Activated T-helper 2 cell treated with anti-CD3 and anti-CD28 coated beads, Interferon-gamma antibody, Interleukin-2, Interleukin-4, amounts not matched to agents 10 μg/mL and 5 μg/mL and 100 μg/mL, durations not matched to agents 14 hours and 24 hours and 36 hours (primary cell): ENCODE results near the gene PDXK. TPM values are rescaled to one million over a fixed set of nuclear protein-coding genes. Genes with fewer than 3 reads are reported as not detected.
A peak's percentile ranks its signal among the peaks of the same experiment; 100 is the strongest.

Source experiments
- DNase-seq: peaks from one replicate; pipeline ENCODE4 v3.0.0; 2021; ENCODE audit warnings: low spot score
- H3K27ac Mint-ChIP-seq: one replicate; pipeline ENCODE4 v1.8.0; 2021; ENCODE audit warnings: mixed read lengths
- H3K27me3 Mint-ChIP-seq: one replicate; pipeline ENCODE4 v1.8.0; 2021; ENCODE audit warnings: low read depth, mixed read lengths
- H3K36me3 Mint-ChIP-seq: one replicate; pipeline ENCODE4 v1.8.0; 2021; ENCODE audit warnings: low read depth, mixed read lengths
- H3K4me1 Mint-ChIP-seq: one replicate; pipeline ENCODE4 v1.8.0; 2021; ENCODE audit warnings: low read depth, mixed read lengths
- H3K4me3 Mint-ChIP-seq: one replicate; pipeline ENCODE4 v1.8.0; 2021; ENCODE audit warnings: low read depth, mild to moderate bottlenecking, moderate library complexity, mixed read lengths
- H3K9me3 Mint-ChIP-seq: one replicate; pipeline ENCODE4 v1.8.0; 2021; ENCODE audit warnings: mixed read lengths
- intact Hi-C: fragments of 100-400 bp; cut with micrococcal nuclease; formaldehyde crosslinking; loops from one replicate; pipeline ENCODE4 v1.15.1; 2023
- total RNA-seq: library from RNA; stranded (reverse); gene quantifications from 2 replicates; pipeline ENCODE4 v1.2.3, GENCODE V29; 2022

PDXK gene
- total RNA-seq, 1 donor from 2014 or later, result 124 TPM

- Mint-ChIP-seq H3K27me3 (no peaks in the 10 kb centered on the region), H3K27ac (no peak overlapping the region), H3K4me3 (no peak overlapping the region), H3K36me3 (peaks cover 81% of the 10 kb centered on the region), H3K9me3 (no peaks in the 10 kb centered on the region), H3K4me1 (peaks cover 2% of the 10 kb centered on the region)
- intact Hi-C loops, result no loop called here
- no peak for DNase-seq
Measured at GRCh38 chr21:43797415-43797814, 78.5 kb downstream of the PDXK start.

DNA sequence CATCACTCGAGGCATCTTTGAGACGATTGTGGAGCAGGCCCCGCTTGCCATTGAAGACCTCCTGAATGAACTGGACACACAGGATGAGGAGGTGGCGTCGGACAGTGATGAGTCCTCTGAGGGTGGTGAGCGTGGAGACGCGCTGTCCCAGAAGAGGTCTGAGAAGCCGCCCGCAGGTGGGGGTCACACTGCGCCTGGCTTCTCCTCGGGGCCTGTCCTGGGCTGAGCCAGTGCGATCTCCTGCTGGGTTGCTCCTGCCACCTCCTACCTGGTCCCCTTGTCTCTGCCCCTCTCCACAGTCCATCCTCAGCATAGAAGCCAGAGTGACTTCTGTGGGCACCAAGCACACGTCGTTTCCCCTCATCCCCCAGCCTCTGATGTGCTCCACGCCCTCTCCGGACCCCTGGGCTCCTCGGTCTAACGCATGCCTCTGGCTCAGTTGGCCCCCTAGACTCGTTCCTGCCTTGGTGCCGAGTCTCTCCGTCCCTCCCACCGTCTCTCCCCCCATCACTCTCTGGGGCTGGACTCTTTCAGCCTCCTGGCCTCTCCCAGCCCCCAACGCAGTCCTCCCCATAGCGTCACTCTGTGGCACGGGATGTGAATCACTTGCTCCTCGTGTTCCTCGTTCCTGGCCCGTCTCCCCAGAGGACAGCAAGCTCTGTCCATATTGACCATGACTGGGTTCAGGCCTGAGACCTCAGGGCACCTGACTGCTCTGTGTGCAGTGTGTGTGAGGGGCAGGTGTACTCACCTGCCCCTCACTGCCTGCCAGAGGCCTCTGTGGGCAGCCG, 79.2 kb downstream of the PDXK start:
- H3K27me3 Mint-ChIP-seq, result no peaks in the 10 kb centered on the region
- H3K9me3 Mint-ChIP-seq, result no peaks in the 10 kb centered on the region
- H3K4me3 Mint-ChIP-seq, result no peak overlapping the region
- no peak for DNase-seq
- intact Hi-C loops, result no loop called here
- H3K27ac Mint-ChIP-seq, result no peak overlapping the region
- H3K4me1 Mint-ChIP-seq, result no peaks in the 10 kb centered on the region
- peaks cover 81% of the 10 kb centered on the region for H3K36me3 Mint-ChIP-seq

DNA sequence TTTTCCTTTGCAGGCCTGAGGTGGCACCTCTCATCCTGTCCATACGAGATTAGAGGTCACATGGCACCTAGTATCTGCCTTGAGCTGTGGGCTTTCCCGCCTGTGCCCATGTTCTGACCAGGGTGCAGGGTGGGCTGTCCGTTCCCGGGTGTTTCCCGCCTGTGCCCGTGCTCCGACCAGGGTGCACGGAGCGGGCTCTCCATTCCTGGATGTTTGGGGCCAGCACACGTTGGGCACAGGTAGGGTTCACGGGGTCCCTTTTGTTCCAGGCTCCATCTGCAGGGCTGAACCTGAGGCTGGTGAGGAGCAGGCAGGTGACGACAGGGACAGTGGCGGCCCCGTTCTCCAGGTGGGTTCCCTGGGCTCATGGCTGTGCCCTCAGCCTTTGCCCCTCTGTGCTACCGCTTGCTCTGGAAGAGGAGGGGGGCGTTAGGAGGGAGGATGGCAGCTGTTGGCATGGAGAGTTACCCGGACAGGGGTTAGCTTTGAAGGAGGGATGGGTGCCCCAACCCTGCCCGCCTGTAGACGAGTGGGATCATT, 80.4 kb downstream of the PDXK start:
- Mint-ChIP-seq H3K27ac (no peak overlapping the region), H3K4me3 (no peak overlapping the region), H3K36me3 (peaks cover 80% of the 10 kb centered on the region), H3K9me3 (no peaks in the 10 kb centered on the region), H3K4me1 (no peaks in the 10 kb centered on the region), H3K27me3 (no peaks in the 10 kb centered on the region)
- no peak for DNase-seq
- intact Hi-C loops, result no loop called here

- no peak for DNase-seq
- Mint-ChIP-seq H3K27ac (no peak overlapping the region), H3K9me3 (no peaks in the 10 kb centered on the region), H3K4me1 (no peaks in the 10 kb centered on the region), H3K27me3 (no peaks in the 10 kb centered on the region), H3K36me3 (peaks cover 76% of the 10 kb centered on the region), H3K4me3 (no peak overlapping the region)
- intact Hi-C loops, result no loop called here
Measured at GRCh38 chr21:43800124-43800523, 81.2 kb downstream of the PDXK start.

DNA sequence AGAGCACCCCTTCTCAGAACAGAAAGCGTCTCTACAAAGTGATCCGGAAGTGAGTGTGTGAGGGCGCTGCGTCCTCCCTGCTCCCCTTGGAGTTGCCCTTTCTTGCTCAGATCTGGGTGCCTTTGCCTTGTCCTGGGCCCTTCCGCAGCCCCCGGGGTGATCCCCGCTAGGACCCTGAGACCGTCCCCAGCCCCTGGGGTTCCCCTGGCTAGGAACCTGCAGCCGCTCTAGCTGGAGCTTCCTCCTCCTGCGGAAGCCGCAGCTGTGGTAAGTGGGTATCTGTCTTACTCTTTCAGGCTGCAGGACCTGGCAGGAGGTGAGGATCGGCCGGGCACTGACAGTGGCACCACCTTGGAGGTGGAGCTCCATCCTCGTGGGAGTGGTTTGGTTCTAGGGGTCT, 81.6 kb downstream of the PDXK start:
- H3K27ac Mint-ChIP-seq, result no peak overlapping the region

GRCh38 chr21:43801006-43801783, 82.3 kb downstream of the PDXK start:
- peaks cover 75% of the 10 kb centered on the region for H3K36me3 Mint-ChIP-seq
- no peak overlapping the region for H3K4me3 Mint-ChIP-seq
- H3K27me3 Mint-ChIP-seq, result no peaks in the 10 kb centered on the region
- intact Hi-C loops, result no loop called here
- DNase-seq, result no peak
- H3K9me3 Mint-ChIP-seq, result no peaks in the 10 kb centered on the region
- no peaks in the 10 kb centered on the region for H3K4me1 Mint-ChIP-seq
- no peak overlapping the region for H3K27ac Mint-ChIP-seq

More for the DNA sequence above, 81.6 kb downstream of the PDXK start:
- Mint-ChIP-seq H3K9me3 (no peaks in the 10 kb centered on the region), H3K27me3 (no peaks in the 10 kb centered on the region), H3K4me3 (no peak overlapping the region), H3K4me1 (no peaks in the 10 kb centered on the region), H3K36me3 (peaks cover 75% of the 10 kb centered on the region)
- intact Hi-C loops, result no loop called here
- no peak for DNase-seq

DNA sequence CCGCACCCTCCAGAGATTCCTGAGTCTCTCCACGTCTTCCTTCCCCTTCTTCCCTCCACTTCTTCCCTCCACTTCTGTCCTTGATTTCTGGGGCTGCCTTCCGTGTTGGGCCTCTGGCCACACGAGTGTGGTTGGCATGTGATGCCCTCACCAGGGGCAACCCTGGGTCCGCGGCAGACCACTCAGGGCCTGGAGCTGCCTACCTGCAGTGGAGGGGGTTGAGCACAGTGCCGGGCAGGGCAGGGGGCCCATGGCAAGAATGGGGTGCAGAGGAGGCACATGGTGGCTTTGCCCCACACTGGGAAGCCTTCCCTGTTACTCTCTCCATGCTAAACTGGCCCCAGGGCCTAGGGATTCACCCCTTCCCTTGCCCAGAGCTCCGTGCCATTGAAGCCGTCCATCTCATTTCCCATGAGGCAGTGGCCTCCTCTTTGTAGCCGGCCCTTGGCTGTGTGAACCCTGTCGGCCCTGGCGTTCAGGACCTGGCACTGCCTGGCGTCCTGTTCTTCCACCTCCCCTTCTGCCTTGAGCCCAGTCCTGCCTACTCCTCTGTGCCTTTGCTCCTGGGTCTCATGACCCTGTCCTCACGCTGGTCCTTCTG, 83.9 kb downstream of the PDXK start:
- Mint-ChIP-seq H3K36me3 (peaks cover 62% of the 10 kb centered on the region), H3K27ac (no peak overlapping the region), H3K4me1 (no peaks in the 10 kb centered on the region), H3K27me3 (no peaks in the 10 kb centered on the region), H3K9me3 (no peaks in the 10 kb centered on the region), H3K4me3 (no peak overlapping the region)
- DNase-seq, result no peak
- intact Hi-C loops, result no loop called here

DNA sequence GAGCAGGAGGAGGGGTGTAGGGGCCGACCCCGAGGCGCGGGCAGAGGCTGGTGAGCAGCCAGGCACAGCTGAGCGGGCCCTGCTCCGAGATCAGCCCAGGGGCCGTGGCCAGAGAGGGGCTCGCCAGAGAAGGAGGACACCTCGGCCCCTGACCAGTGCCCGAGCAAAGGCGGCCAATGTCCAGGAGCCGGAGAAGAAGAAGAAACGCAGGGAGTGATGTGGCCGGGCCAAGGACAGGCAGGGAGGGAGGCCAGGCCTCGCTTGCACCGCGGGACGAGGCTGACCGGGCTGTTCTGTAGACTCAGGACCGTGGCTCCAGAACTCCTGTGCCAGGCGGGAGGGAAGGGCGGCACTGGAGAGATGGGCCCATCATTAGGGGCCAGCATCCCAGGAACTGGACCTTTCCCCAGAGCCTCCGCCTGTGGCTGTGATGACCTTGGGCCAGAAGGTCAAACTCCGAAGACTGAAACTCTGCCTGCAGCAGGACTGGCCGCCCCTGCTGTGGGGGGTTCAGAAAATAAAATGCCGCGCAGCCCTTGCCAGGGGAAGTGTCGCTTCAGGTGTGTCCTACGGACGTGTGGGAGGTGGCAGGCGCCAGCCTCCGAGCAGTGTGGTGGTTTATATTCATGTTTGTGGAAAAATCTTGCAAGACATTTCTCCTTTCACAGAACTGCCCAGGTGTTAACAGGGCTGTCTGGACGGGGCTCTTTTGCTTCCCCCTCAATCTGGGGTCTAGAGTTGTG, 84.8 kb downstream of the PDXK start:
- H3K36me3 Mint-ChIP-seq, result peaks cover 54% of the 10 kb centered on the region
- H3K4me1 Mint-ChIP-seq, result no peaks in the 10 kb centered on the region
- H3K27ac Mint-ChIP-seq, result no peak overlapping the region
- intact Hi-C loops, result no loop called here
- H3K27me3 Mint-ChIP-seq, result no peaks in the 10 kb centered on the region
- H3K9me3 Mint-ChIP-seq, result no peaks in the 10 kb centered on the region
- H3K4me3 Mint-ChIP-seq, result no peak overlapping the region
- no peak for DNase-seq

DNA sequence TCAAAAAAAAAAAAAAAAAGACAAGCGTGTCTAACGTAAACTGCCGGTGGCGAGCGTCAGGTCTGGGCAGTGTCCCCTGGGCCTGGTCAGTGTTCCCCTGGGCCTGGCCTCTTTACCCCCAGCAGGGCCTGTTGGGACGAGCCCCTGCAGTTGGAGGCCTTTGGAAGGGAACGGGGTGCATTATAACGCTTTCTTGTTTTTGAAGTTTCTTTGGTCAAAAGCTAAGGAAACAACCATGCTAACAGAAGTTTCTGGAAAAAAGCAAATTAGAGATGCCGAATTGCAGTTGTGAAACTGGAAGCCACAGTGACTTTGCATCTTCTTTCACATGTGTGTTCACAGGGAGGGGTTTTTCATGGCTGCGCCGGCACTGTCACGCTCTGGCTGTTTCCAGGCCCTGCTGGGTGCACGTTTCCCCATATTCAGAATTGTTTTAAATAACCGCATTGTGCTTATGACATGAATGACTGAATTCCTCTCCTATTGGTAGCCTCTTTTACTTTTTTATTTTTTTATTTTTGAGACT, 86.4 kb downstream of the PDXK start:
- H3K27ac Mint-ChIP-seq, result no peak overlapping the region
- no peaks in the 10 kb centered on the region for H3K27me3 Mint-ChIP-seq
- H3K9me3 Mint-ChIP-seq, result no peaks in the 10 kb centered on the region

DNA sequence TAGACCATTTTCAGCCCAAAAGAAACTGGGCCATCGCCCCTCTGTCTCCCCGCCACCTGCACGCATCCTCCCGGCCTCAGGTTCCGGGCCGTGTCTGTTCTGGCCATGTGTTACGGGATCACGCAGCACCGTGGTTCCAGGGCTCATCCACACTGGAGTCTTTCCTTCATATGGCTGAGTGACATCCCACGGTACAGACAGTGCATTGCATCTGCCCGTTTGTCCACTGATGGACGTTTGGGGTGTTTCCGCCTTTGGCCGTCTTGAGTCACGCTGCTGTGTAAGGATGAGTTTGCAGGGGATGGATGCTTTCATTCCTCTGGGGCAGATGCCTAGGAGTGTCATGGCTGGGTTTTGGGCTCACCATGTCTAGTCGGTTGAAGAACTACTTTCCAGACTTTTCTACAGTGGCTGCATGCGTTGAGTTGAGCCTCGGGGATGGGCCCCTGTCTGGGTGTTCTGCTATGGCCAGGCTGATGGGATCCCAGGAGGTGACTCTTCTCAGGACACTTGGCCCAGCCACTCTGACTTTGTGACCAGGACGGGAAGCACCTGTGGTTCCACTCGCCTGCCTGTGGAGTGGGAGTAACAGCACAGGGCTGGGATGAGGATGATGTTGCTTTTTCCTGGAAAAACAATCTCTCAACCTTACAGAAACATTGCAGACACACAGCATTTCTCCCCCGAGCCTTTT, 87.2 kb downstream of the PDXK start:
- H3K27ac Mint-ChIP-seq, result peak overlapping the region; percentile 12
- no peaks in the 10 kb centered on the region for H3K9me3 Mint-ChIP-seq
- no peaks in the 10 kb centered on the region for H3K27me3 Mint-ChIP-seq
- H3K4me3 Mint-ChIP-seq, result no peak overlapping the region
- intact Hi-C loops, result no loop called here
- H3K36me3 Mint-ChIP-seq, result peaks cover 40% of the 10 kb centered on the region
- H3K4me1 Mint-ChIP-seq, result peaks cover 4% of the 10 kb centered on the region
- DNase-seq, result no peak

More for the DNA sequence above, 86.4 kb downstream of the PDXK start:
- Mint-ChIP-seq H3K4me3 (no peak overlapping the region), H3K4me1 (no peaks in the 10 kb centered on the region), H3K36me3 (peaks cover 46% of the 10 kb centered on the region)
- intact Hi-C loops, result no loop called here
- DNase-seq, result no peak

DNA sequence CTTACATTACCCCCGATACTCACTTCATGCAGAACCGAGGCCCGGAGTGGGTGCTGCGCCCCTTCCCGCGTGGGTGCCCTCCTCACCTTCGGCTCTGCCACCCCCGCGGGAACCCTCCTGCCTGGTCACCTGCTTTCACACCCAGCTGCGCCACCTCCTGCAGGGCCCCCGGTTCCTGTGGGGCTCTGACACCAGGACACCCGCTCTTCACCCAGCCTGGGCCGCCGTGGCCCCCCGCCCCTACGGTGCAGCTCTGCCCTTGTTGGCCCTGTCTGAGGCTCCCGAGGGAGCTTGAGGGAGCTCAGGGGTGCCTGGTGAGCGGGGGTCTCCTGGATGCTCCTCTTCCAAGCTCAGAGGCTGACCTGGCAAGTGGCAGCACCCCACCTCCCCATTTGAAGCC, 89.4 kb downstream of the PDXK start:
- Mint-ChIP-seq H3K4me1 (peaks cover 8% of the 10 kb centered on the region), H3K4me3 (no peak overlapping the region), H3K27ac (no peak overlapping the region), H3K9me3 (no peaks in the 10 kb centered on the region), H3K36me3 (peaks cover 18% of the 10 kb centered on the region), H3K27me3 (no peaks in the 10 kb centered on the region)
- DNase-seq, result no peak
- intact Hi-C loops, result no loop called here

- intact Hi-C loops, result no loop called here
- Mint-ChIP-seq H3K36me3 (peaks cover 17% of the 10 kb centered on the region), H3K27me3 (no peaks in the 10 kb centered on the region), H3K27ac (no peak overlapping the region), H3K4me1 (peaks cover 8% of the 10 kb centered on the region), H3K9me3 (no peaks in the 10 kb centered on the region), H3K4me3 (no peak overlapping the region)
- DNase-seq, result no peak
Measured at GRCh38 chr21:43808832-43809251, 89.9 kb downstream of the PDXK start.
